K562 (cell line): ENCODE measurements around the gene ITPR1. TPM values are rescaled to one million over a fixed set of nuclear protein-coding genes. Genes with fewer than 3 reads are reported as not detected.
A peak's percentile ranks its signal among the peaks of the same experiment; 100 is the strongest.
"Not testable (repeated sequence)": the region's sequence is repeated elsewhere in the genome, so short reads cannot be mapped to it uniquely, and the experiment has no call there.

Experiments used
- ATAC-seq: fragments of 200-7000 bp; cut with Tn5 transposase; 3 replicates; pipeline ENCODE4 v1.9.1; 2020; ENCODE audit warnings: moderate library complexity
- BruUV-seq: library from RNA; stranded (reverse); fragments of 400-500 nt; replicated peaks from 2 replicates; lab custom pipeline; 2021; lab: Mats Ljungman, UMichigan
- CTCF ChIA-PET: fragments of 300-600 bp; formaldehyde crosslinking; extraction: SDS; loops from one replicate; lab custom pipeline; 2021; ENCODE audit warnings: low intra/inter-chr PET ratio; lab: Yijun Ruan, JAX
- POLR2A ChIA-PET: fragments of 300-600, 350-650 bp; sonication (Branson Sonifier 250); formaldehyde crosslinking; extraction: SDS; loops from one replicate; lab custom pipeline; 2021; ENCODE audit warnings: antibody characterized with exemption, inconsistent platforms; lab: Yijun Ruan, JAX
- DNase-seq, 4 experiments: peaks; one replicate each; pipeline versions ENCODE4 v3.0.0 to v3.0.0-alpha.2; 2011 to 2018; ENCODE audit warnings: low spot score in 3 of 4, mixed read lengths in 3 of 4; ENCODE audit errors: extremely low read depth in 1 of 4
- FAIRE-seq: peaks from 2 replicates; lab custom pipeline; 2011; peaks lifted over from hg19 to GRCh38; lab: Jason Lieb, UNC
- H2AFZ ChIP-seq: 2 replicates; pipeline ENCODE4 v1.6.0; 2011; ENCODE audit warnings: low read depth, low read length, control low read depth, inconsistent platforms
- H3K27ac ChIP-seq: fragments of 200-600 bp; 3 replicates; pipeline ENCODE4 v1.8.0; 2011; ENCODE audit warnings: low read depth, mild to moderate bottlenecking, control low read depth, inconsistent platforms, low read length, moderate library complexity, mixed read lengths; ENCODE audit errors: extremely low read depth
- H3K27me3 ChIP-seq, 2 experiments: fragments of 300-600 bp in 1 of 2; 2 replicates in 1 of 2; 3 replicates in 1 of 2; pipeline versions ENCODE4 v1.6.0 to v1.8.0; 2011; ENCODE audit warnings: inconsistent platforms in 2 of 2, low read length in 2 of 2, mild to moderate bottlenecking in 1 of 2, mixed read lengths in 1 of 2, moderate library complexity in 1 of 2; ENCODE audit not compliant: control insufficient read depth in 2 of 2, insufficient read depth in 2 of 2
- H3K36me3 ChIP-seq: fragments of 300-600 bp; 3 replicates; pipeline ENCODE4 v1.8.0; 2011; ENCODE audit warnings: mild to moderate bottlenecking, low read length, inconsistent platforms; ENCODE audit not compliant: control insufficient read depth, insufficient read depth
- H3K4me1 ChIP-seq, 2 experiments: fragments of 200-600 bp in 1 of 2; replicated peaks in 1 of 2; 2 replicates in 1 of 2; 3 replicates in 1 of 2; pipeline versions ENCODE4 v1.5.1 to v1.8.0; 2011; ENCODE audit warnings: inconsistent platforms in 2 of 2, low read length in 2 of 2, mild to moderate bottlenecking in 1 of 2, mixed read lengths in 1 of 2, moderate library complexity in 1 of 2; ENCODE audit not compliant: control insufficient read depth in 2 of 2, insufficient read depth in 2 of 2
- H3K4me2 ChIP-seq: 2 replicates; pipeline ENCODE4 v1.6.1; 2011; ENCODE audit warnings: low read length, control low read depth, inconsistent platforms, mixed read lengths; ENCODE audit not compliant: insufficient read depth
- H3K4me3 ChIP-seq: fragments of 200-600 bp; sonication (generic), shearing (Covaris generic); 2 replicates; pipeline ENCODE4 v1.5.1; 2016; ENCODE audit warnings: control low read depth, inconsistent platforms
- H3K79me2 ChIP-seq: fragments of 200-600 bp; 3 replicates; pipeline ENCODE4 v1.8.0; 2011; ENCODE audit warnings: low read length, inconsistent platforms; ENCODE audit not compliant: control insufficient read depth, insufficient read depth
- H3K9ac ChIP-seq, 2 experiments: 2 replicates each; pipeline versions ENCODE4 v1.6.0 to v1.6.1; 2011; ENCODE audit warnings: low read depth in 2 of 2, low read length in 2 of 2, control low read depth in 1 of 2, inconsistent platforms in 1 of 2, mild to moderate bottlenecking in 1 of 2, mixed read lengths in 1 of 2; ENCODE audit not compliant: insufficient read depth in 1 of 2
- H3K9me1 ChIP-seq: one replicate; pipeline ENCODE4 v1.6.0; 2011; ENCODE audit warnings: inconsistent platforms, mild to moderate bottlenecking, low read length, moderate library complexity; ENCODE audit not compliant: control insufficient read depth, insufficient read depth
- H3K9me3 ChIP-seq: replicated peaks from 2 replicates; pipeline ENCODE4 v1.5.1; 2011; ENCODE audit warnings: low read depth, low read length, inconsistent platforms; ENCODE audit not compliant: control insufficient read depth, insufficient read depth
- H4K20me1 ChIP-seq: replicated peaks from 2 replicates; pipeline ENCODE4 v1.6.1; 2011; ENCODE audit warnings: low read length, inconsistent platforms, mixed read lengths; ENCODE audit not compliant: control insufficient read depth, insufficient read depth
- BCOR ChIP-seq: fragments of 450-650 bp; IDR thresholded peaks from 2 replicates; pipeline ENCODE4 v1.6.1; 2016
- CGGBP1 ChIP-seq: fragments of 250-450 bp; sonication (Bioruptor Pico); IDR thresholded peaks from 2 replicates; pipeline ENCODE4 v1.9.0; 2021; ENCODE audit warnings: mild to moderate bottlenecking
- KDM1A ChIP-seq, 2 experiments: fragments of 450-650 bp; IDR thresholded peaks; 2 replicates each; pipeline ENCODE4 v1.6.1; 2016; ENCODE audit warnings: mild to moderate bottlenecking in 2 of 2
- MEIS2 ChIP-seq: fragments of 450-650 bp; IDR thresholded peaks from 2 replicates; pipeline ENCODE4 v1.6.1; 2014; ENCODE audit warnings: mild to moderate bottlenecking; ENCODE audit not compliant: partially characterized antibody
- NFYB ChIP-seq: IDR thresholded peaks from 2 replicates; pipeline ENCODE4 v1.6.1; 2011; ENCODE audit warnings: mild to moderate bottlenecking, moderate library complexity; ENCODE audit not compliant: insufficient read length; ENCODE audit errors: extremely low read depth
- PTRF ChIP-seq: fragments of 450-650 bp; IDR thresholded peaks from 2 replicates; pipeline ENCODE4 v1.6.1; 2016; ENCODE audit warnings: mild to moderate bottlenecking, missing genetic modification characterization, missing compliant biosample characterization
- RB1 ChIP-seq: fragments of 450-650 bp; IDR thresholded peaks from 2 replicates; pipeline ENCODE4 v1.6.1; 2017; ENCODE audit warnings: low read depth, mild to moderate bottlenecking
- RBFOX2 ChIP-seq: fragments of 200-400 bp; formaldehyde crosslinking; IDR thresholded peaks from 2 replicates; pipeline ENCODE4 v1.6.1; 2017; ENCODE audit warnings: low read depth, mild to moderate bottlenecking, low read length, moderate library complexity
- RBM25 ChIP-seq: fragments of 200-400 bp; formaldehyde crosslinking; IDR thresholded peaks from 2 replicates; pipeline ENCODE4 v1.6.1; 2018; ENCODE audit warnings: low read length, low read depth, moderate library complexity; ENCODE audit not compliant: severe bottlenecking
- SOX6 ChIP-seq: fragments of 450-650 bp; IDR thresholded peaks from 2 replicates; pipeline ENCODE4 v1.6.1; 2014; ENCODE audit warnings: mild to moderate bottlenecking
- STAT5A ChIP-seq: IDR thresholded peaks from 2 replicates; pipeline ENCODE4 v1.6.1; 2012; ENCODE audit warnings: low read length, inconsistent platforms, borderline replicate concordance
- ZBTB43 ChIP-seq: sonication (generic); formaldehyde crosslinking; IDR thresholded peaks from 2 replicates; pipeline ENCODE4 v1.8.0; 2023; ENCODE audit warnings: mild to moderate bottlenecking, missing genetic modification reagents
- ZNF146 ChIP-seq: IDR thresholded peaks from one replicate; pipeline ENCODE4 v1.6.1; 2018; ENCODE audit warnings: missing compliant biosample characterization; ENCODE audit not compliant: unreplicated experiment
- ZNF778 ChIP-seq: fragments of 450-650 bp; formaldehyde crosslinking; IDR thresholded peaks from 2 replicates; pipeline ENCODE4 v1.4.0; 2020; ENCODE audit warnings: mild to moderate bottlenecking, moderate library complexity
- WGBS: fragments of 100-300 bp; shearing (Covaris generic); methylation state at CpG from one replicate; pipeline ENCODE4 v1.1.6; 2016; ENCODE audit warnings: low coverage, mixed read lengths; ENCODE audit not compliant: insufficient coverage; ENCODE audit errors: missing lambda C conversion rate; 5-methylcytosine and 5-hydroxymethylcytosine counted together
- in situ Hi-C: fragments of 300-500 bp; cut with MboI; formaldehyde crosslinking; loops from 4 replicates; pipeline ENCODE4 v1.15.0; 2018; ENCODE audit warnings: inconsistent platforms, mixed read lengths
- intact Hi-C: fragments of 100-400 bp; cut with micrococcal nuclease; formaldehyde crosslinking; loops from 2 replicates; pipeline ENCODE4 v1.14.2; 2022
- polyA plus RNA-seq, 8 experiments: library from polyadenylated mRNA; depleted of rRNA in 4 of 8; stranded (reverse) in 5 of 8; unstranded in 3 of 8; fragments of >200 nt; fragmentation: Nextera tagmentation in 2 of 8; fragmentation: Illumina TruSeq in 1 of 8; extraction: Ambion mirVana in 2 of 8; extraction: Trizol in 1 of 8; gene quantifications; 2 replicates each; pipeline versions ENCODE4 v1.2.1 to v1.2.3, GENCODE V29; 2011 to 2014; ENCODE audit warnings: inconsistent platforms in 1 of 8, missing spikeins in 1 of 8
- total RNA-seq, 7 experiments: library from RNA; depleted of rRNA in 6 of 7; stranded (reverse); fragments of >200 nt in 6 of 7; fragmentation: Illumina TruSeq in 2 of 7; extraction: Trizol in 2 of 7; gene quantifications; 2 replicates each; pipeline versions ENCODE4 v1.2.1 to v1.2.3, GENCODE V29; 2011 to 2021; ENCODE audit warnings: low replicate concordance in 1 of 7

The ITPR1 gene
- total and polyA plus RNA-seq, 9 of the 15 experiments (the other 6 are each of a cell fraction or from before 2014, with no cell fraction given) = 22.4 to 40.0 (median 27.4) TPM

- in situ Hi-C loops, H4K20me1 ChIP-seq, ATAC-seq, H3K4me2 ChIP-seq, H3K9me3 ChIP-seq, DNase-seq, BruUV-seq, H3K36me3 ChIP-seq, H3K27me3 ChIP-seq, H3K4me3 ChIP-seq, H3K4me1 ChIP-seq, H3K27ac ChIP-seq, intact Hi-C loops, H2AFZ ChIP-seq, H3K9me1 ChIP-seq, CTCF ChIA-PET, H3K79me2 ChIP-seq, H3K9ac ChIP-seq, FAIRE-seq: not testable (repeated sequence)
- 89% methylated on average over 2 of the region's 2 CpGs for WGBS
- POLR2A ChIA-PET = interaction anchor here (2.0 kb wide), 1 partner anchor 8 kb away, joined by 8 read pairs; no protein-coding TSS in a partner anchor
- peak; percentile 57; the same call in 1 of the 2 replicates for TF ChIP-seq BCOR
- TF ChIP-seq KDM1A (IDR thresholded peaks at IDR 0.05) = 0 out of 4 replicates have a peak, but pooled peaks of 1 of the 2 experiments have one; percentile 21
- TF ChIP-seq RBM25 = peak; percentile 35
- TF ChIP-seq ZNF146 (CRISPR knock-in tag) = peak; percentile 98
Observed at GRCh38 chr3:4590849-4591248, 97.7 kb downstream of the ITPR1 start.

GRCh38 chr3:4591669-4592068, 98.5 kb downstream of the ITPR1 start:
- Histone ChIP-seq H2AFZ (no peak overlapping the region), H3K79me2 (no peaks in the 10 kb centered on the region), H3K4me2 (no peak overlapping the region), H3K4me3 (no peak overlapping the region), H3K9me1 (no peaks in the 10 kb centered on the region), H3K27ac (no peak overlapping the region), H3K9ac (no peak overlapping the region), H3K27me3 (no peaks in the 10 kb centered on the region), H4K20me1 (no peaks in the 10 kb centered on the region), H3K9me3 (no peaks in the 10 kb centered on the region), H3K4me1 (no peaks in the 10 kb centered on the region; a peak in 1 of 5 replicates), H3K36me3 (no peaks in the 10 kb centered on the region)
- CTCF ChIA-PET = no interaction called here
- in situ Hi-C loops = no loop called here
- WGBS = 27% methylated on average over 3 of the region's 3 CpGs
- POLR2A ChIA-PET = interaction anchor here (0.7 to 2.0 kb wide), 2 partner anchors 8 to 97 kb away, joined by 3 to 8 read pairs; no protein-coding TSS in a partner anchor
- no peak for ATAC-seq
- no peak for DNase-seq
- no peak for FAIRE-seq
- no TSS peak for BruUV-seq
- intact Hi-C loops = no loop called here
- TF ChIP-seq SOX6 (no peak), MEIS2 (no peak), ZNF778 (no peak), RBFOX2 (no peak), RB1 (no peak), NFYB (no peak), PTRF (tag) (no peak), STAT5A (no peak), ZBTB43 (no peak), CGGBP1 (no peak)
